BLaER1 treated with 17β-estradiol and CSF1 and Interleukin-3, amounts not matched to agents 10 nM and 100 nM (cell line): ENCODE results near the gene THAP7.
"Not testable (repeated sequence)": the region's sequence is repeated elsewhere in the genome, so short reads cannot be mapped to it uniquely, and the experiment has no call there.

Source experiments
- H3K27ac ChIP-seq, 11 experiments: shearing (Covaris generic); formaldehyde crosslinking; 2 replicates each; pipeline ENCODE4 v1.8.1; 2022
- H3K27me3 ChIP-seq, 11 experiments: shearing (Covaris generic); formaldehyde crosslinking; 2 replicates each; pipeline ENCODE4 v1.8.1; 2022
- H3K36me3 ChIP-seq, 11 experiments: shearing (Covaris generic); formaldehyde crosslinking; 2 replicates each; pipeline ENCODE4 v1.8.1; 2022
- H3K4me1 ChIP-seq, 10 experiments: shearing (Covaris generic); formaldehyde crosslinking; 2 replicates each; pipeline ENCODE4 v1.8.1; 2022
- H3K4me2 ChIP-seq, 11 experiments: shearing (Covaris generic); formaldehyde crosslinking; 2 replicates each; pipeline ENCODE4 v1.8.1; 2022
- H3K4me3 ChIP-seq, 10 experiments: shearing (Covaris generic); formaldehyde crosslinking; 2 replicates each; pipeline ENCODE4 v1.8.1; 2022
- H3K9ac ChIP-seq, 11 experiments: shearing (Covaris generic); formaldehyde crosslinking; 2 replicates each; pipeline ENCODE4 v1.8.1; 2022
- H3K9me3 ChIP-seq, 11 experiments: shearing (Covaris generic); formaldehyde crosslinking; replicated peaks in 1 of 11; 2 replicates each; pipeline ENCODE4 v1.8.1; 2022
- H4K20me1 ChIP-seq, 11 experiments: shearing (Covaris generic); formaldehyde crosslinking; 2 replicates each; pipeline ENCODE4 v1.8.1; 2022
- Cebpa-rat ChIP-seq, 11 experiments: shearing (Covaris generic); IDR thresholded peaks; 2 replicates each; pipeline ENCODE4 v1.8.1; 2022

The THAP7 gene

DNA sequence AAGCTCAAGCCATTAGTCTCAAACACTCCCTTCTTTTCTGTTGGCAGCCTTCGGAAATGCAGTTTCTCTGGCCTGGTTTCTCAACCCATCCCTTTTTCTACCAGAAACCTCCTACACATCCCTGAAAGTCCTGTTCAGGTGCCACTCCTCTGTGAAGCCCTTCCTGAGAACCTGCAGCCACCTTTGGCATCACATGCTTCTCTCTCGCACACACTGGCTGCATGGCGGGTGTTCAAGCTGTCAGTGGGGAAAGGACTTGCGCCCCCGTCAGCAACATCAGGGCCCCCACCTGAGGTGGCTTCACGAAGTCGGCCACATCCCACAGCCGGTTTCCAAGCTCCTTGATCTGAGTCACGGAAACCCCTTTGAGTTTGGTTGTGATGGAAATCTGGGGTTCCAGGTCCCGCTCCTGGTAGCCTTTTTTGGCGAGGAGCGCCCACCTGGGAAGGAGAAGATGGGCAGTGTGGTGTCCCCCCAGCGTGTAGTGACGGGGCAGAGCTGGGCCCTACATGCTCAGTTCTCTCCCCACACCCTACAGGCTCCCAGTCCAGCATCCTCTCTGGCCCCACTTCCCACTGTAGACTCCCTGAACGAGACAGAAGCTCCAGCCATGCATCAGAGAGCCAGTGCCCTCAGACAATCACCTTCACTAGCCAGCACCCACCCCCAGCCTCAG lies 42.1 kb upstream of the THAP7 start:
- peak overlapping the region; percentile 87 to 99 (median 93) for H3K4me2 ChIP-seq
- H3K4me3 ChIP-seq = 0 out of 20 replicates have a peak overlapping the region, but pooled peaks of 1 of the 10 experiments have one; percentile 4
- no peaks in the 10 kb centered on the region for H3K36me3 ChIP-seq
- H3K9ac ChIP-seq = peak overlapping the region in 4 of 11 experiments; percentile 23 to 54 (median 31); a peak in 2 of 22 replicates
- H3K9me3 ChIP-seq = no peaks in the 10 kb centered on the region
- H3K27ac ChIP-seq = peak overlapping the region in 6 of 11 experiments; percentile 45 to 78 (median 56); a peak in 9 of 22 replicates
- H3K4me1 ChIP-seq = peaks cover 24 to 35% (median 33%) of the 10 kb centered on the region in 10 experiments
- TF ChIP-seq Cebpa-rat (IDR thresholded peaks at IDR 0.05) = no peak
- no peaks in the 10 kb centered on the region for H3K27me3 ChIP-seq
- H4K20me1 ChIP-seq = peaks cover 0 to 5% (median 0%) of the 10 kb centered on the region in 11 experiments; a peak in 3 of 22 replicates

DNA sequence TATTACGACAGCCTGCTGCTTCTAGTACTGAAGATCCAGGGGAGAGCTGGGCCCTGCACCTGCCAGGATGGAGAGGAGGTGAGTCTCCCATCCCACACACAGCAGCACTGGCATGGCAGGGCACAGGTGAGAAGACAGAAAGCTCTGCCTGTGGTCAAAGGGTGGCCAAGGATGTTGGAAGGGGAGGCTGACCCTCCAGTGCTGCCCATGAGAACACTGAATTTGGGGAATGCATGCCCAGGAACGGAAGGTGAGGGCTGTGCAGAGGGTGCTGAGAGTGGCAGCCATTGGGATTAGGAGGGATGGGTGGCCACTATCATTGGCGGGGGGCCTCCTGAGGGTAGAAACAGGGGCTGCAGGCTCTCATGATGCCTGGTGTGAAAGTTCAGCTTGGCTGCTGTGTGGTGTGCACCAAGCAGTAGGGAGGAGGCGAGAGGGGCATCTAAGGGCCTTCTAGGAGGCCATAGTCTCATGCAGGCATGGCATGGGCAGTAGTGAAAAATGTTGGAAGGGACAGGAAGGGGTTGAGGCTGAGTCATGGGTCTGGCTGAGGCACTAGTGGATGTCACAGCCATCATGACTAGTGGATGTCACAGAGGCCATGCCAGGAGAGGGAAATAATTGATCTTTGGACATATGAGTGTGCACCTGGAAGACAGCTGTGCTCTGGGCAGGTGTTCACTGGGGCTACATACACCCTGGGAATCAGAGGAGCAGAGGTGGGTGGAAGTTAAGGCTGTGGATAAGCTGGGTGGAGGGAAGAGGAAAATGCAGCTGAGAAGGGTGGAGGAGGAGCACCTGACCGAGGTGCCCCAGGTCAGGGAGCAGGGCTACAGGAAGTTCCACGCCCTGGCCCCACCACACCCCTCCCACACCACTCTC lies 41.3 kb upstream of the THAP7 start:
- peak overlapping the region in 9 of 11 experiments; percentile 89 to 99 (median 94); a peak in 15 of 22 replicates for H3K4me2 ChIP-seq

DNA sequence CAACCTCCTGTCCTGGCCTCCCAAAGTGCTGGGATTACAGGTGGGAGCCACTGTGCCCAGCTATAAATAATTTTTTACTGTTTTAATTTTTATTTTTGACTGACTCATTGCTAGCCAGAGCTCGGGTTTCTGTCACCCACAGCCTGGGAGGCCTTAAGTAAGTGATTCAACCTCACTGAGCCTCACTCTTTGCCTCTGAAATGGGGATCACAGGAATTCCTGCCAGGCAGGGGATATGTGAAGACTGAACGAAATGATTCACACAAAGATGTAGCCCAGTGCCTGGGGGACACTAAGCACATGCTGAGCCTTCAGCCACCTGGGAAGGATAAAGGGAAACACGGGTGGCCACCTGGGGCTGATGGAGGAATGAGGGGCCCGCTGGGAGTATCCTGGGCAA lies 40.0 kb upstream of the THAP7 start:
- H3K4me2 ChIP-seq = no peak overlapping the region
- H3K9me3 ChIP-seq = no peaks in the 10 kb centered on the region
- no peak overlapping the region for H3K4me3 ChIP-seq
- no peak overlapping the region for H3K27ac ChIP-seq
- no peak overlapping the region for H3K9ac ChIP-seq
- peaks cover 24 to 50% (median 46%) of the 10 kb centered on the region in 10 experiments for H3K4me1 ChIP-seq
- no peaks in the 10 kb centered on the region for H3K36me3 ChIP-seq
- H4K20me1 ChIP-seq = peaks cover 0 to 5% (median 0%) of the 10 kb centered on the region in 11 experiments; a peak in 3 of 22 replicates
- no peaks in the 10 kb centered on the region for H3K27me3 ChIP-seq
- no peak for TF ChIP-seq Cebpa-rat (IDR thresholded peaks at IDR 0.05)

More for the DNA sequence above, 41.3 kb upstream of the THAP7 start:
- no peaks in the 10 kb centered on the region for H3K27me3 ChIP-seq
- H3K36me3 ChIP-seq = no peaks in the 10 kb centered on the region
- no peak overlapping the region for H3K27ac ChIP-seq
- H3K9me3 ChIP-seq = no peaks in the 10 kb centered on the region
- no peak for TF ChIP-seq Cebpa-rat (IDR thresholded peaks at IDR 0.05)
- H3K4me1 ChIP-seq = peaks cover 24 to 39% (median 36%) of the 10 kb centered on the region in 10 experiments
- H3K9ac ChIP-seq = no peak overlapping the region
- H3K4me3 ChIP-seq = no peak overlapping the region
- H4K20me1 ChIP-seq = peaks cover 0 to 5% (median 0%) of the 10 kb centered on the region in 11 experiments; a peak in 3 of 22 replicates

DNA sequence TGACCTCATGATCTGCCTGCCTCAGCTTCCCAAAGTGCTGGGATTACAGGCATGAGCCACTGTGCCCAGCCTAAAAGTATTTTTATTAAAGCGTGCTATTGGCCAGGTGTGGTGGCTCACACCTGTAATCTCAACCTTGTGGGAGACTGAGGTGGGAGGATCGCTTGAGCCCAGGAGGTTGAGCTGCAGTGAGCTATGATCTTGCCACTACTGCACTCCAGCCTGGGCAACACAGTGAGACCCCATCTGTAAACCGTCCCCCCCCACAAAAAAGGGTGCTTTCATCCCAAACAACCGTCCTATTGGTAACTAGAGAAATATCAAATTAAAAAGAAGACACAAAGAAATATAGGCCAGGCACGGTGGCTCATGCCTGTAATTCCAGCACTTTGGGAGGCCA lies 37.2 kb upstream of the THAP7 start:
- H3K27me3 ChIP-seq, H3K4me2 ChIP-seq, H3K4me3 ChIP-seq, H4K20me1 ChIP-seq, H3K36me3 ChIP-seq, H3K9me3 ChIP-seq, H3K9ac ChIP-seq, H3K27ac ChIP-seq: not testable (repeated sequence)
- peaks cover 5 to 29% (median 25%) of the 10 kb centered on the region in 10 experiments for H3K4me1 ChIP-seq

DNA sequence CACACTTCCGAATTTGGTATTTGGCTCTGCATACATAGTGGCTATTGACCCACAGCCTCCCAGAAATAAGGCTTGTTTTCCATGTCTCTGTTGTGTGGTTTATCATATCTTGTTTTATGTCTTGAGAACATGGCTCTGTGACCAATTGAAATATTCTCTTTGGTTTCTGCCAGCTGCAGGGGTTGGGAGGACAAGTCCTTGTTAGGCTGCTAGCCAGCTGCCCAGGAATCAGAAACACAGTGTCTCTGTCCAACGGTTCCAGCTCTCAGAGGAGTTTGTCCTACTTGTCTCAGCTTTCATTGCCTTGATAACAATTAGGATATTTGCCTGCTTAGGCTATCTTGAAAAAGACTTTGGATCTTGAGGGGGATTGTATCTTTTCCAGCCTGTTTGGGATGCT lies 36.5 kb upstream of the THAP7 start:
- H4K20me1 ChIP-seq = no peaks in the 10 kb centered on the region
- H3K9me3 ChIP-seq = no peaks in the 10 kb centered on the region
- no peak for TF ChIP-seq Cebpa-rat (IDR thresholded peaks at IDR 0.05)
- peak overlapping the region in 6 of 11 experiments; percentile 14 to 51 (median 37); a peak in 9 of 22 replicates for H3K4me2 ChIP-seq
- H3K4me3 ChIP-seq = no peak overlapping the region
- peaks cover 6 to 25% (median 21%) of the 10 kb centered on the region in 10 experiments for H3K4me1 ChIP-seq
- H3K36me3 ChIP-seq = no peaks in the 10 kb centered on the region
- peak overlapping the region in 2 of 11 experiments; percentile 20 to 22; a peak in 1 of 22 replicates for H3K27ac ChIP-seq
- H3K27me3 ChIP-seq = peaks cover 0 to 3% (median under 1%) of the 10 kb centered on the region in 11 experiments; a peak in 3 of 22 replicates
- no peak overlapping the region for H3K9ac ChIP-seq

DNA sequence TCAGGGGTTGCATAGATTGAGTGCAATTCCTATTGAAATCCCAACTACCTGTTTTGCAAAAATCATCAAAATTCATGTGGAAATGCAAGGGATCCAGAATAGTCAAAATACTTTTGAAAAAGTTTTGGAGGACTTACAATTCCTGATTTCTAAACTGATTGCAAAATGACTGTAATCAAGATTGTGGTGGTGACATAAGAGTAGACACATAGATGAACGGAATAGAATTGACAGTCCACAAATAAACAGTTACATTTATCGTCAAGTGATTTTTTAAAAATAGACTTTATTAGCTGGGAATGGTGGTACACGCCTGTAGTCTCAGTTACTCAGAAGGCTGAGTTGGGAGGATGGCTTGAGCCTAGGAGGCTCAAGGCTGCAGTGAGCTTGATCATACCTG lies 33.1 kb upstream of the THAP7 start:
- H3K4me3 ChIP-seq = no peak overlapping the region
- peaks cover 20 to 36% (median 30%) of the 10 kb centered on the region in 11 experiments for H3K27me3 ChIP-seq
- no peak overlapping the region for H3K27ac ChIP-seq
- H4K20me1 ChIP-seq = peaks cover 0 to 15% (median 0%) of the 10 kb centered on the region in 11 experiments; a peak in 2 of 22 replicates
- H3K4me1 ChIP-seq = peaks cover 7 to 26% (median 18%) of the 10 kb centered on the region in 10 experiments
- H3K9ac ChIP-seq = no peak overlapping the region
- H3K4me2 ChIP-seq = no peak overlapping the region
- no peaks in the 10 kb centered on the region for H3K9me3 ChIP-seq
- no peaks in the 10 kb centered on the region for H3K36me3 ChIP-seq
- no peak for TF ChIP-seq Cebpa-rat (IDR thresholded peaks at IDR 0.05)

DNA sequence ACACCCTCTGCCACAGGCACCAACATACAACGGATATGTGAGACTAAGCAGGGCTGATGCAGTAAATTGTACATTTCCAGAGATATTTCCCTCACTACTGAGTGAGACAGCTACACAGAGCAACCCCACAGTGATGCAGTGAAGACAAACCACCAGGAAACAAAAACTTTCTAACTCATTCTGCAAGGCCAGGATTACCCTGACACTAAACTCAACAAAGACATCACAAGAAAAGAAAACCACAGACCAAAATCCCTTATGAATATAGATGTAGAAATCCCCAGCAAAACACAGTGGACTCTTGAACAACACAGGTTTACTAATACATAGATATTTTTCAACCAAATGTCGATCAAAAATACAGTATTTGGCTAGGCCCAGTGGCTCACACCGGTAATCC lies 32.0 kb upstream of the THAP7 start:
- H3K27me3 ChIP-seq = peaks cover 20 to 36% (median 30%) of the 10 kb centered on the region in 11 experiments
- no peak overlapping the region for H3K27ac ChIP-seq
- peak overlapping the region in 8 of 11 experiments; percentile 4 to 38 (median 24); a peak in 8 of 22 replicates for H3K4me2 ChIP-seq
- H3K4me3 ChIP-seq = no peak overlapping the region
- H3K36me3 ChIP-seq = no peaks in the 10 kb centered on the region
- no peak for TF ChIP-seq Cebpa-rat (IDR thresholded peaks at IDR 0.05)
- H3K9me3 ChIP-seq = no peaks in the 10 kb centered on the region
- peaks cover 7 to 26% (median 18%) of the 10 kb centered on the region in 10 experiments for H3K4me1 ChIP-seq
- H3K9ac ChIP-seq = no peak overlapping the region
- H4K20me1 ChIP-seq = peaks cover 0 to 15% (median 0%) of the 10 kb centered on the region in 11 experiments; a peak in 2 of 22 replicates

DNA sequence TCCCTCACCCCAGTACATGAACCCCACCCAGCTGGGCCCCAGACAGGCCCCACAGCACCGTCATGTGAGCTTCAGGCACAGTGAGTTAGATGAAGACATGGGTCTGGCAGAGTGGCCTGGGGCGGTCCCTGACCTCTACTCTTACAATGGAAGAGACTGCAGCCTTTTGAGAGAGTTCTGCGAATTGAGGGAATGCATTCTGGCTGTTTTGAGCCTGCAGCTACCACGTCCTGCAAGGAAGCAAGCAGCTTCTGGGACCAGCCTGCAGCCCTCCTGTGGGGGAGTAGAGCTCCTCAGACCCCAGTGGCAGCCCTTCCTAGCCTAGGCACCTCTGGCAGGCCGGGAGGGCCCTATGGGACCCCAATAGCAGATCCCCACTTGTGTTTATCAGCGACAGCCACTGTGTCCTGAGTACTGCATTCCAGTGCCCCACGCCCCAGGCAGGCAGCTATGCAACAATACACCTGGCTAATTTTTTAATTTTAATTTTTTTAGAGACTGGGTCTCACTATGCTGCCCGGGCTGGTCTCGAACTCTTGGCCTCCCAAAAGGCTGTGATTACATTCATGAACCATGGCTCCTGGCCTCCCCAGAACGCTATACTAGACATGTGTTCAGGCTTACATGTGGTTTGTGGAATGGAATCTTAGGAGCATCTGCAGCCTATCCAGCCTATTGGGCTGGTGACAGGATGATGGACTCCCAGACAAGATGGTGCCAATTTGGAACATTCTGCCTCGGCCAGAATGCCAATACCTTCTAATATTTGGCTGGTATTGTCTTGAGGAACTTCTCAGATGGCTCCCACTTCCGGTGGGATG lies 31.2 kb upstream of the THAP7 start:
- Histone ChIP-seq H3K4me1 (peaks cover 7 to 21% (median 16%) of the 10 kb centered on the region in 10 experiments), H3K27ac (no peak overlapping the region), H4K20me1 (peaks cover 0 to 15% (median 0%) of the 10 kb centered on the region in 11 experiments; a peak in 2 of 22 replicates), H3K9ac (no peak overlapping the region), H3K4me3 (no peak overlapping the region), H3K4me2 (peak overlapping the region in 8 of 11 experiments; percentile 4 to 38 (median 24); a peak in 8 of 22 replicates), H3K36me3 (no peaks in the 10 kb centered on the region), H3K27me3 (peaks cover 20 to 36% (median 30%) of the 10 kb centered on the region in 11 experiments), H3K9me3 (no peaks in the 10 kb centered on the region)
- TF ChIP-seq Cebpa-rat (IDR thresholded peaks at IDR 0.05) = no peak
